Thyroid gland (tissue), 4 donors: Measurements from ENCODE around the gene LDLRAD3.

Experiments used
- CTCF ChIP-seq, 6 experiments: fragments of 200-600 bp in 3 of 6; fragments of 450-650 bp in 3 of 6; sonication (generic) in 3 of 6; IDR thresholded peaks; one replicate each; pipeline ENCODE4 v1.5.1; 2016 to 2019; ENCODE audit warnings: antibody characterized with exemption in 6 of 6, mild to moderate bottlenecking in 2 of 6, inconsistent platforms in 1 of 6, moderate library complexity in 1 of 6
- POLR2A ChIP-seq, 2 donors: fragments of 450-650 bp; IDR thresholded peaks; one replicate each; pipeline ENCODE4 v1.6.1; 2017; ENCODE audit warnings: antibody characterized with exemption in 2 of 2, mild to moderate bottlenecking in 2 of 2, moderate library complexity in 1 of 2

DNA sequence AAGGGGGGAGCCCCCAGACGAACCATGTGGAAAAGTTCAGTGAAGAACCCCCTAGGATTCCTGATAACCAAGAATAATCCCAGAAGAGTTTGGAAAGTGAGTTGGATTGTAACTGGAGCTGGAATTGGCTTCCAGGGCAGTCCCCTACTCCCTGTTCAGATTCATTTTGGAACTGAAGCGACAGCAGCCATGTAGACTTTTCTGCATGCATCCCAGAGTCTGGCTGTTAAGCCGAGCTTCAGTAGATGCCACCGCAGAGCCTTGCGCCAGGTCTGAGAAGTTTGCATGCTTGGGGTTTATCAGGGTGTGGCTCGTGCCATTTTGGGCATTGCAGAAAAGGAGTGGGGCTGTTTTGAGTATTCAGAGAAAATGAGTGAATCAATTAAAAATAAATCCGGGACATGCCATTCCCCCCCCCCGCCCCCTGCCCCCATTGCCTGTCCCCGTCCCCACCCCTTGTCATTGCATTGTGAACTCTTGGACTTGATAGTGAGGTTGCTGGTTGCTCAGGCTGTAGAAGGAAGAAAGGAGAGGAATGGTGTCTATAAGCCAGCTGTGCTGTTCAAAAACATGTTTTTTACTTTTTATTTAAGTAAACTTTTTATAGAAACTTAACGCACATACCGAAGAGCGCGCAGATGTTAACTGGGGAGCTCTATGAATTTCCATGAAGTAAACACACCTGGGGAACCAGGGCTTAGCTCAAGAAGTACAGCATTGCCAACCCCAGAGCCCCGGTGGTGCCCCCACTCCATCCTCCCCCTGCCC lies 71.2 kb downstream of the LDLRAD3 start:
- TF ChIP-seq CTCF (IDR thresholded peaks at IDR 0.05) = no peak
- TF ChIP-seq POLR2A (IDR thresholded peaks at IDR 0.05) = no peak
